Measurements from ENCODE around the gene GUK1. TPM values are rescaled to one million over a fixed set of nuclear protein-coding genes. Genes with fewer than 3 reads are reported as not detected.

GUK1 gene, protein sequence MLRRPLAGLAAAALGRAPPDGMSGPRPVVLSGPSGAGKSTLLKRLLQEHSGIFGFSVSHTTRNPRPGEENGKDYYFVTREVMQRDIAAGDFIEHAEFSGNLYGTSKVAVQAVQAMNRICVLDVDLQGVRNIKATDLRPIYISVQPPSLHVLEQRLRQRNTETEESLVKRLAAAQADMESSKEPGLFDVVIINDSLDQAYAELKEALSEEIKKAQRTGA
- 100 to 1,000 TPM; 206 TPM for total RNA-seq

DNA sequence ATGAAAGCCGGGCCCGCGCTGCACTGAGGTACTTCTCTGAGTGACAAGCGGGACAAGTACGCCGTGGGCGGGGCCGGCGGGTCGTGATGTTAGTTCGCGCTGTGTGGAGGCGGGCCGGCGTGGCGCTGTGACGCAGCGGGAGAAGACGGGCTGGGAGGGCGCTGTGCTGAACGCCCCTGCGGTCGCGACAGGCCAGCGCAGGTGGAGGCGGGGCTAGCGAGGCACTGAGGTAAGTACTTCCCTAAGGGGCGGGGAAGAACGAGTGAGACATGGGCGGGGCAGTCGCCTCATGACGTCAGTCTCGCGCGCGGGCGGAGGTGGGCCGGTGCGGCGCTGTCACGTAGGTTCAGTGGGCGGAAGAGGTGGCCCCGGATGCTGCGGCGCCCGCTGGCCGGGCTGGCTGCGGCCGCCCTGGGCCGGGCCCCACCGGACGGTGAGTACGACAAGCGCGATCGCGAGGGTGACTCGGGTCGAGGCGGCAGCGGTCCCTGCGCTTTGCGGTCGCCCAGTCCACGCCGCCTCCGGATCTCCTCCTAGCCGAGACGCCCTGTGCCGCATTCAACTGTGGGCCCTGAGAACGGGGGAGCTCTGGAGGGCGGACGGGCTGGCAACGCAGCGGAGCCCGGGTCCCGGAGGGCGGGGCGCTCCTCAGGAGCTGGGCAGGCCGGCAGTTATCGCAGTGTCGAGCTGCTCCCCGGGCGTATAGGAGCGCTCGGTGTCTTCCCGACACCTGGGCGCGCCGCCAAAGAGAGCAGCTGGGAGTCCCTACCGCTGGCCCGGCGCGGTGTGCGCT is at the start of gene GUK1:
Gene GUK1 (plus strand): TSS at position 349 of the 793 bp plus-strand sequence. CDS start 24 bp downstream, at position 373.
- peak; percentile 100 for DNase-seq
- peak within 1 kb of the TSS; percentile 98 for H3K27ac Mint-ChIP-seq
- no peaks in the 10 kb centered on the region for H3K27me3 Mint-ChIP-seq (ENCODE audit: low read depth)
- peaks cover 25% of the 10 kb centered on the region for H3K4me1 Mint-ChIP-seq (ENCODE audit: low read depth)
- peak within 1 kb of the TSS; percentile 97 for H3K4me3 Mint-ChIP-seq
- intact Hi-C loops (cut with micrococcal nuclease): loop anchor here (1.0 to 2.0 kb wide), 9 partner anchors 9 to 323 kb away; partner anchors contain the start of genes ARF1, C1orf35, IBA57 and MRPL55
- CTCF ChIA-PET: interaction anchor here (0.6 to 1.8 kb wide), 5 partner anchors 9 to 145 kb away, joined by 3 to 6 read pairs (median 3); no protein-coding TSS in a partner anchor
- no peaks in the 10 kb centered on the region for H3K9me3 Mint-ChIP-seq
- H3K36me3 Mint-ChIP-seq (ENCODE audit: low read depth): peaks cover 4% of the 10 kb centered on the region

DNA sequence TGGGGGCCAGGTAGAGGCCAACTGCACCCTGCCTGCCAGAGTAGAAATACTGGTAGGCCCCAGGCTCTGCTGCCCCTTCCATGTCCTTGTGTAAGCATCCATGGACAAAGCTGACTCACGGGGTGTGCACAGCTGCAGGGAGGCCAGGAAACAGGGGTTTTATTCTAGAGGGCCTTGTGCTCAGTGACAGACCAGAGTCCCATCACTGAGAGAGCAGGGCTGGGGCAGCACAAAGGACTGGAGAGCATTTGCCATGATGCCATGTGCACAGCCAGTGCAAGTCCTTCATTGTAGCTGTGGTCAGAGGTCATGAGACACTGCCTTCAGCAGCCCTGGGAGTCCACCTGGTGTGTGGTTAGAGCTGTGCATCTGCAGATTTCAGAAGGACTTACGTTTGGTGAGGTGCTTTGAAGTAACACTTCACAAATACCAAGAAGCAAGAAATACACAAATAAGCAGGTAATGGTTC is 49.4 kb upstream of the GUK1 start:
- Mint-ChIP-seq H3K4me1 (ENCODE audit: low read depth) (peaks cover 79% of the 10 kb centered on the region), H3K9me3 (peaks cover 15% of the 10 kb centered on the region), H3K36me3 (ENCODE audit: low read depth) (peaks cover 56% of the 10 kb centered on the region), H3K27ac (peak overlapping the region; percentile 68), H3K4me3 (no peak overlapping the region), H3K27me3 (ENCODE audit: low read depth) (no peaks in the 10 kb centered on the region)
- CTCF ChIA-PET: interaction anchor here (1.1 to 1.2 kb wide), 2 partner anchors 8 to 40 kb away, joined by 4 read pairs; no protein-coding TSS in a partner anchor
- intact Hi-C loops (cut with micrococcal nuclease): no loop called here
- no peak for DNase-seq

DNA sequence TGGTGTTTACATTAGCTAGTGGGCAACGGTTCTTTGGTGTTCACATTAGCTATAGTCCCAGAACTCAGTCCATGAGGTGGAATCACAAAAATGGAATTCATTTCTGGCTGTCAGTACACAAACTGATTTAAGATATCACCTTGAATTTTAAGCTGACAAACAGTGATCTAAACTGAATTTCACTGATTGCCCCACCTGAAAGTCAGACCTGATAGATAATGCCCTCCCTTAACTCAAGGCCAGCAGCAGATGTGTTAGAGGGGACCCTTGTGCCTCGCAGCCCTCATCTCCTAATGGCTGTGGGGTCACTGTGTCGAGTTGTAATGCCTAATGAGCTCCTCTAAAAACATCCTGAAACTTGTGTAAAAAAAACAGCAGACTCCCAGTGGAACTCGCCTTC is 49.0 kb upstream of the GUK1 start:
- CTCF ChIA-PET: interaction anchor here (1.1 kb wide), 1 partner anchor 40 kb away, joined by 4 read pairs; no protein-coding TSS in a partner anchor
- peak overlapping the region; percentile 68 for H3K27ac Mint-ChIP-seq
- H3K9me3 Mint-ChIP-seq: peaks cover 15% of the 10 kb centered on the region
- H3K36me3 Mint-ChIP-seq (ENCODE audit: low read depth): peaks cover 61% of the 10 kb centered on the region
- H3K4me1 Mint-ChIP-seq (ENCODE audit: low read depth): peaks cover 77% of the 10 kb centered on the region
- intact Hi-C loops (cut with micrococcal nuclease): no loop called here
- no peak for DNase-seq
- no peak overlapping the region for H3K4me3 Mint-ChIP-seq
- H3K27me3 Mint-ChIP-seq (ENCODE audit: low read depth): no peaks in the 10 kb centered on the region

DNA sequence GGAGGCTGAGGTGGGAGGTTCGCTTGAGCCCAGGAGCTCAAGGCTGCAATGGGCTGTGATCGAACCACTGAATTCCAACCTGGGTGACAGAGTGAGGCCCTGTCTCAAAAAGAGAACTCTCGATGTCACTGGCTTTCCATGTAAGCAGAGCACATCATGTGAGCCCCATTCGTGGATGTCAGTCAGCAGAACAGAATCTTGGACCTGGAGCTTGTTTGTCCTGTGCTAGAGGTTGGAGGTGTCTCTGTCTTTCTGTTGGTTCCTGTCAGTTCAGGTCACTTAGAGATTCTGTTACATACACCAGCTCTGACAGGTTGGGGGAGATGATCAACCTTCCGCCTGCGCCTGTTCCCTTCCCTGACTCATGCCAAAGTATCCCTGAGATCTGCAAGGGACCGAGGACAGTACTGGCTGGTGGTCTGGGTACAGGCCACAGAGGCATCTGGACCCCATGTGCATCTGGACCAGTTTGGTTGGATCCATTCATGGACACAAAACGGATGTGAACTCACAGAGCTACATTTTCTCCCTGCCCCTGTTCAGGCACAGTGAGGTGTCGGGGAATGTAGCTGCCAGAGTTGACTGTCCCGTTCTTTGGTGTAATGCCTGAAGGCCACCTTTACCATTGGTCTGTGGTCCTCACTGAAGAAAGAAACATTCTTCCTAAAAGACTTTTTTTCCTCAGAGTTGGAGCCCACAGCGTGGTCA is 47.6 kb upstream of the GUK1 start:
- H3K27me3 Mint-ChIP-seq (ENCODE audit: low read depth): no peaks in the 10 kb centered on the region
- intact Hi-C loops (cut with micrococcal nuclease): no loop called here
- no peak overlapping the region for H3K4me3 Mint-ChIP-seq
- peak overlapping the region; percentile 68 for H3K27ac Mint-ChIP-seq
- no peak for DNase-seq
- H3K4me1 Mint-ChIP-seq (ENCODE audit: low read depth): peaks cover 64% of the 10 kb centered on the region
- CTCF ChIA-PET: no interaction called here
- peaks cover 15% of the 10 kb centered on the region for H3K9me3 Mint-ChIP-seq
- peaks cover 65% of the 10 kb centered on the region for H3K36me3 Mint-ChIP-seq (ENCODE audit: low read depth)

DNA sequence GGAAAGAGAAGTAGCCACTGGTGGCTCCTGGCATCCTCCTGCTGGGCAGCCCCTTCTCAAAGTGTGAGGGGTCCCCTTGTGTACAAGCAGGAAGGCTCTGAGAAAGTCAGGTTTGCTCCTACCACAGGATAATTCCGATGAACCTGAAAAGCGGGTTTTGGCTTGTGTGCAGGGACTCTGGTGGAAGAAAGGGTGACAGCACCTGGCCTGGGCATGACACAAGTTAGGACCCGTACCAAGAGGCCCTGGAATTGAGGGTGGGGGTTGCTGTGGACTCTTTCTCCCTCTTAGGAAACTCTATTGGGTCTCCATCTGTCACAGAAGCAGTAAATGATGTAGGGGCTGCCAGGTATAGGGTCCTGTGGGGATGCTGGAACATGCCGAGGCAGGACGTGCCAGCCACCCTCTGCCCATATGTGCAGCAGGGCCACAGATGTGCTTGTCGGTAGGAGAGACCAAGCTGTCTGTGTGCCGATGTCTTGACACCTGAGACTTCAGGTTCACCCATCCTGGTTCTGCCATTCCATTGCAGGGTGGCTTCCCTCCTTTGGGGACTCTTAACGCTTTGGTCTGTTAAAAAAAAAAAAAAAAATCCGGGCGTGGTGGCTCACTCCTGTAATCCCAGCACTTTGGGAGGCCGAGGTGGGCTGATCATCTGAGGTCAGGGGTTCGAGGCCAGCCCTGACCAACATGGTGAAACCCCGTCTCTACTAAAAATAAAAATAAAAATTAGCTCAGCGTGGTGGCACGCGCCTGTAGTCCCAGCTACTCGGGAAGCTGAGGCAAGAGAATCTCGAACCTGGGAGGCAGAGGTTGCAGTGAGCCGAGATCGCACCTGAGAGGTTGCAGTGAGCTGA is 46.8 kb upstream of the GUK1 start:
- no peak for DNase-seq
- CTCF ChIA-PET: no interaction called here
- peaks cover 62% of the 10 kb centered on the region for H3K36me3 Mint-ChIP-seq (ENCODE audit: low read depth)
- no peaks in the 10 kb centered on the region for H3K27me3 Mint-ChIP-seq (ENCODE audit: low read depth)
- peaks cover 15% of the 10 kb centered on the region for H3K9me3 Mint-ChIP-seq
- peaks cover 56% of the 10 kb centered on the region for H3K4me1 Mint-ChIP-seq (ENCODE audit: low read depth)
- no peak overlapping the region for H3K4me3 Mint-ChIP-seq
- H3K27ac Mint-ChIP-seq: no peak overlapping the region
- intact Hi-C loops (cut with micrococcal nuclease): no loop called here

DNA sequence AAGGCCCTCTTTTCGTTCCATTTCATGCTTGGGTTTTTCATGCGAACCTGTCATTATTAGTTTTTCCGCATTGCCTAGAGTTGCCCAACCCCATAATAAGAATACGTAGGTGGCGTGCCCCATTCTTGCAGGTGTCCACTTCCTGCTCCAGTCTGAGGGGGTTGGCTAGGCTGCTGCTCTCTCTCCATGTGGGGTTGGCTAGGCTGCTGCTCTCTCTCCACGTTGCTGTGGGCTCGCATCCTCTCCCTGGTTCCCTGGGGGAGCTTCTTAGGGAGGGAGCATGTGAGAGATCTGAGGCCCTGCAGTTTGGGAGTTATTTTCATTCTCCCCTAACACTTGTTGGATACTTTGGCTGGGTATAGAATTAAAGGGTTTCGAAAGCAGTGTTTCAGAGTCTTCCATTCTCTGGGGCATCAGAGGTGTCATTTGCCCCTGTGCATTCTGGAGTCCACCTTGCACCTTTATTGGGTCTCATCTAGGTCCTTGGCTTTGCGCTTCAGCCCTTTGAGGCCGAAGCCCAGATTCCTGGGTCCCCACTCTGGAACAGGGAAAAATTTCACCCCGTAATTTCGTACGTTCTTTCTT is 45.6 kb upstream of the GUK1 start:
- no peak for DNase-seq
- peak overlapping the region; percentile 74 for H3K27ac Mint-ChIP-seq

DNA sequence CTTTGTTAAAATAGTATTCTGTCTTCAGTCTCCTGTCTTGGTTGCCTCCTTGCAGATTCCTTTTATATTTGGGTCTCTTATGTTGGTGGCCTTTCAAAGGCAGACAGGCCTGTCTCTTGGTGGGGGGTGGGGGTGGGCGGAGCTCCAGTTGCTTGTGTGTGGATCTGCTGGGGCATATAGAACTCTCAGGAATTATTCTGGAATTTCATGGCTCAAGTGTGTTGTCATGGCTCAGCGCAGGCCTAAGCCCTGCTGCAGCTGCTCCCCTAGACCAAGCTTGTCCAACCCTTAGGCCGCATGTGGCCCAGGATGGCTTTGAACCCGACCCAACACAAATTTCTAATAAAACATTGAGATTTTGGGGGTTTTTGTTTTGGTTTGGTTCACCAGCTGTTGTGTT is 44.9 kb upstream of the GUK1 start:
- no peak overlapping the region for H3K4me3 Mint-ChIP-seq
- CTCF ChIA-PET: interaction anchor here (0.8 kb wide), 1 partner anchor 11 kb away, joined by 3 read pairs; no protein-coding TSS in a partner anchor
- peaks cover 57% of the 10 kb centered on the region for H3K36me3 Mint-ChIP-seq (ENCODE audit: low read depth)

More for the DNA sequence above, 45.6 kb upstream of the GUK1 start:
- Mint-ChIP-seq H3K36me3 (ENCODE audit: low read depth) (peaks cover 56% of the 10 kb centered on the region), H3K9me3 (peaks cover 15% of the 10 kb centered on the region), H3K27me3 (ENCODE audit: low read depth) (no peaks in the 10 kb centered on the region), H3K4me3 (no peak overlapping the region), H3K4me1 (ENCODE audit: low read depth) (peaks cover 44% of the 10 kb centered on the region)
- CTCF ChIA-PET: interaction anchor here (0.8 kb wide), 1 partner anchor 10 kb away, joined by 3 read pairs; no protein-coding TSS in a partner anchor
- intact Hi-C loops (cut with micrococcal nuclease): no loop called here

DNA sequence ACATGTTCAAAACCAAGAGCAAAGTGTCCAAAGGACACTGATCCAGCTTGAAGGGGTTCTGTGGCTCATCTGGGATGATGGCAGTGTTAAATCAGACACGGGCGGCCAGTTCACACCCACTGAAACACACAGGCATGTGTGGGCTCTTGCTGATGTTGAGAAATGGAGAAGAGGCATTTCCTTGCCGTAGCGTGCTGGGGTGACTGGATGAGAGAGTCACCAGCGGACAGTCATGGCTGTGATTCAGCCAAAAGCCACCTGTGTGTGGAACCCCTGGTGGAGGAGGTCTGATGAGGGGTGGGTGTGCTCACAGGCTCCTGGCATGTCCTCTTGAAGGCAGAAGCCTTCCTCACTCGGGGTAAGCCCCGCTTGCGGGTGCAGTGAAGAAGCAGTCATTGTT is 44.1 kb upstream of the GUK1 start:
- intact Hi-C loops (cut with micrococcal nuclease): no loop called here
- Mint-ChIP-seq H3K4me3 (no peak overlapping the region), H3K36me3 (ENCODE audit: low read depth) (peaks cover 57% of the 10 kb centered on the region), H3K27ac (no peak overlapping the region), H3K9me3 (peaks cover 15% of the 10 kb centered on the region), H3K27me3 (ENCODE audit: low read depth) (no peaks in the 10 kb centered on the region), H3K4me1 (ENCODE audit: low read depth) (peaks cover 30% of the 10 kb centered on the region)
- DNase-seq: no peak
- CTCF ChIA-PET: no interaction called here

More for the DNA sequence above, 44.9 kb upstream of the GUK1 start:
- Mint-ChIP-seq H3K27me3 (ENCODE audit: low read depth) (no peaks in the 10 kb centered on the region), H3K9me3 (peaks cover 15% of the 10 kb centered on the region), H3K27ac (peak overlapping the region; percentile 74), H3K4me1 (ENCODE audit: low read depth) (peaks cover 38% of the 10 kb centered on the region)
- no peak for DNase-seq
- intact Hi-C loops (cut with micrococcal nuclease): no loop called here

DNA sequence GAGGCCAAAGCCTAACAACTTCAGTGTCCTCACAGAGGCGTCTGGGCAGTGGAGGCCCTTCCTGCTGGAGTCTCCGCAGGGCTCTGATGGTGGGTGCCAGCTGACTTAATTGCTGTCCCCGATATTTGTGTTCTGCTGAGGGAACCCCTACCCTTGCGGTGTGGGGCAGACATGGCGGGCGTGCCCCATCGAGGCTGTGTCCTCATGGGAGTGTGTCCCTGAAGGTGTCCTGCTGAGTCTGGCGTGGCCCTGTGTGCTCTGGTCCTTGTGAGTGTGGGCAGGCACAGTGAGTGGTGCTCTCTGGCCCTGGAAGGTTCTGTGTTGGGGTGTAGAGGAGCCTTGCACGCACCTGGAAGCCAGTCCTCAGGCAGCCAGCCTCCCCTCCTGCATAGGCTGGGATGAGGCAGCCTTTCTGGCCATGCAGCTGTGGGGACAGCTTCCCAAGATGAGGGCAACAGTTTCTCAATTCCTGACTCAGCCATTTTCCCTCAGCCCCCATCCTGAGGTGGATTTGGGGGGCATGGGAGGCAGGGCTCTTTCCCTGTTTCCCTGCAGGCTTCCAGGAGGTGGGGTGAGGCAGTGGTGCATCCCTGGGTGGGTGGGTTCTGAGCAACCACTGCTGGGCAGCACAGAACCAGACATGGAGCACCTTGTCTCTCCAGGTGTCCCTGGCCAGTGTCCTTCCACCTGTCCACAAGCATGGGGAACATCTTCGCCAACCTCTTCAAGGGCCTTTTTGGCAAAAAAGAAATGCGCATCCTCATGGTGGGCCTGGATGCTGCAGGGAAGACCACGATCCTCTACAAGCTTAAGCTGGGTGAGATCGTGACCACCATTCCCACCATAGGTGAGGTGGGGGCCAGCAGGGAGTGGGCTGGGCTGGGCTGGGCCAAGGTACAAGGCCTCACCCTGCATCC is 43.4 kb upstream of the GUK1 start:
- peaks cover 15% of the 10 kb centered on the region for H3K9me3 Mint-ChIP-seq
- no peak overlapping the region for H3K4me3 Mint-ChIP-seq
- peaks cover 54% of the 10 kb centered on the region for H3K36me3 Mint-ChIP-seq (ENCODE audit: low read depth)
- peaks cover 29% of the 10 kb centered on the region for H3K4me1 Mint-ChIP-seq (ENCODE audit: low read depth)
- intact Hi-C loops (cut with micrococcal nuclease): no loop called here
- H3K27me3 Mint-ChIP-seq (ENCODE audit: low read depth): no peaks in the 10 kb centered on the region
- CTCF ChIA-PET: interaction anchor here (1.0 kb wide), 1 partner anchor 9 kb away, joined by 4 read pairs; no protein-coding TSS in a partner anchor
- peak; percentile 3 for DNase-seq
- H3K27ac Mint-ChIP-seq: no peak overlapping the region

DNA sequence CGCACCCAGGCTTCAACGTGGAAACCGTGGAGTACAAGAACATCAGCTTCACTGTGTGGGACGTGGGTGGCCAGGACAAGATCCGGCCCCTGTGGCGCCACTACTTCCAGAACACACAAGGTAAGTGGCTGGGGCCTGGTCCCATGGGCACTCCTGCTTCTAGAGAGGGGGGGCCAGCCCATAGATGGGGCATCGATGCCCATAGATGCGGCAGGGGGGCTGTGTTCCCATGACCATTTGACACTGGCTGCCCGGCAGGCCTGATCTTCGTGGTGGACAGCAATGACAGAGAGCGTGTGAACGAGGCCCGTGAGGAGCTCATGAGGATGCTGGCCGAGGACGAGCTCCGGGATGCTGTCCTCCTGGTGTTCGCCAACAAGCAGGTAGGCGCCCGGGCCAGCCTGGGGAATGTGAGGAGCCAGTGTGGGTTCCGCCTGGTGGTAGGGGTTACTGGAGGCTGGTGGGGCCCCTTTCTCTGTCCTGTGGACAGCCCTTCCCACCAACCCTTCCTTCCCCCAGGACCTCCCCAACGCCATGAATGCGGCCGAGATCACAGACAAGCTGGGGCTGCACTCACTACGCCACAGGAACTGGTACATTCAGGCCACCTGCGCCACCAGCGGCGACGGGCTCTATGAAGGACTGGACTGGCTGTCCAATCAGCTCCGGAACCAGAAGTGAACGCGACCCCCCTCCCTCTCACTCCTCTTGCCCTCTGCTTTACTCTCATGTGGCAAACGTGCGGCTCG is 42.6 kb upstream of the GUK1 start:
- H3K9me3 Mint-ChIP-seq: peaks cover 14% of the 10 kb centered on the region
- intact Hi-C loops (cut with micrococcal nuclease): no loop called here
- peaks cover 47% of the 10 kb centered on the region for H3K36me3 Mint-ChIP-seq (ENCODE audit: low read depth)
- peak; percentile 2 for DNase-seq
- H3K4me3 Mint-ChIP-seq: no peak overlapping the region
- CTCF ChIA-PET: interaction anchor here (0.6 to 1.0 kb wide), 2 partner anchors 10 to 121 kb away, joined by 4 read pairs; no protein-coding TSS in a partner anchor
- no peak overlapping the region for H3K27ac Mint-ChIP-seq
- H3K27me3 Mint-ChIP-seq (ENCODE audit: low read depth): no peaks in the 10 kb centered on the region
- peaks cover 22% of the 10 kb centered on the region for H3K4me1 Mint-ChIP-seq (ENCODE audit: low read depth)

Measured in activated naive CD4-positive, alpha-beta T cell treated with anti-CD3 and anti-CD28 coated beads for 36 hours (primary cell).